Liver (tissue), 3 donors: ENCODE measurements around the gene PEAK1.

Experiments
- TAF1 ChIP-seq: conservative IDR thresholded peaks from 2 replicates; pipeline ENCODE4 v1.6.1; 2016; ENCODE audit warnings: antibody characterized with exemption, mild to moderate bottlenecking
- ZBTB33 ChIP-seq: IDR thresholded peaks from 2 replicates; pipeline ENCODE4 v1.6.1; 2016; ENCODE audit warnings: antibody characterized with exemption
- TF ChIP-seq, protein P1 (sequence below): fragments of 150-350 bp; IDR thresholded peaks from 2 replicates; pipeline ENCODE4 v1.5.1; 2017; ENCODE audit warnings: improper control_type of control experiment, low read depth, low read length; ENCODE audit not compliant: missing input control
- donor health status: healthy.
- donor health status: healthy.

- TF ChIP-seq ZBTB33 = no peak
- TF ChIP-seq TAF1 = no peak
- TF ChIP-seq, protein P1, sequence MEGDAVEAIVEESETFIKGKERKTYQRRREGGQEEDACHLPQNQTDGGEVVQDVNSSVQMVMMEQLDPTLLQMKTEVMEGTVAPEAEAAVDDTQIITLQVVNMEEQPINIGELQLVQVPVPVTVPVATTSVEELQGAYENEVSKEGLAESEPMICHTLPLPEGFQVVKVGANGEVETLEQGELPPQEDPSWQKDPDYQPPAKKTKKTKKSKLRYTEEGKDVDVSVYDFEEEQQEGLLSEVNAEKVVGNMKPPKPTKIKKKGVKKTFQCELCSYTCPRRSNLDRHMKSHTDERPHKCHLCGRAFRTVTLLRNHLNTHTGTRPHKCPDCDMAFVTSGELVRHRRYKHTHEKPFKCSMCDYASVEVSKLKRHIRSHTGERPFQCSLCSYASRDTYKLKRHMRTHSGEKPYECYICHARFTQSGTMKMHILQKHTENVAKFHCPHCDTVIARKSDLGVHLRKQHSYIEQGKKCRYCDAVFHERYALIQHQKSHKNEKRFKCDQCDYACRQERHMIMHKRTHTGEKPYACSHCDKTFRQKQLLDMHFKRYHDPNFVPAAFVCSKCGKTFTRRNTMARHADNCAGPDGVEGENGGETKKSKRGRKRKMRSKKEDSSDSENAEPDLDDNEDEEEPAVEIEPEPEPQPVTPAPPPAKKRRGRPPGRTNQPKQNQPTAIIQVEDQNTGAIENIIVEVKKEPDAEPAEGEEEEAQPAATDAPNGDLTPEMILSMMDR = no peak
These were observed 35.1 kb downstream of the PEAK1 start for GRCh38 chr15:77384589-77385359.
